GM18873 (cell line): Measurements from ENCODE around the gene GVQW3.

ENCODE experiments used
- ATAC-seq: cut with Tn5 transposase; IDR thresholded peaks from one replicate; pipeline ENCODE4 v1.9.1; 2021; ENCODE audit warnings: mild to moderate bottlenecking, moderate library complexity, moderate number of reproducible peaks; ENCODE audit not compliant: unreplicated experiment, low FRiP score

Gene GVQW3

DNA sequence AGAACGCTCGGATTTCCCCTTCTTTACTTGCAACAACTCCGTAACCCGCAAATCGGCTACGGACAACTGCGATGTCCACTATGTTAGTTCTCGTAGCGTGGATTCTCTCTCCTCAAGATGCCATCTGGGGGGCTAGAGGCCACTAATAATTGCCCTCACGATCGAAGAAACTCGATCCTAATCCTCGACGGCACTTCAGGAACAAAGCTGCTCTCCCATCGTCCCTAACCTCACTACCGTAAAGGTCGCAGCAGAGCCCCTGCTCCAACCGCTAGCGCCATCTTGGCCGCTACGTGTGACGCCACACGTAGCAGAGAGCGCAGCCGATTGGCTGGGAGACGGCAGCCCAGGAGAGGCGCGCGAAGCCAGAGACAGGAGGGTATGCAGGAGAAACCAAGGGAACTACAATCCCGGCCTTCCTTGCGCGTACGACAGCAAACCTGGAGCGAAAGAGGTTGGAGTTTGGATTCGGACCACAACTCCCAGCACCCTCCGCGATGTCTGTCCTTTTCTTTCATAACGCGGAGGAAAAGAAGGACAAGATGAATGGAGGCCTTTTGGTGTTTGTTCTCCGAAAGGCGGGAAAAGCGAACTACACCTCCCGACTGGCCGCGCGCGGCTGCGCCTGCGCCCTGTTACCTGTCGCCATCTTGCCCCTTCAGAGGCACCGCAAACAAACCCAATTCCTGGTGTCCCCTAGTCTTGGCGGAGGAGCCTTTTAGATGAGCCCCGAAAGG is 63.4 kb downstream of the GVQW3 start, which contains the start of gene EMSY:
Gene EMSY (plus strand): TSS at position 635 of the 737 bp plus-strand sequence. CDS start 1,921 bp downstream, outside the sequence.
- ATAC-seq, result peak; percentile 89

DNA sequence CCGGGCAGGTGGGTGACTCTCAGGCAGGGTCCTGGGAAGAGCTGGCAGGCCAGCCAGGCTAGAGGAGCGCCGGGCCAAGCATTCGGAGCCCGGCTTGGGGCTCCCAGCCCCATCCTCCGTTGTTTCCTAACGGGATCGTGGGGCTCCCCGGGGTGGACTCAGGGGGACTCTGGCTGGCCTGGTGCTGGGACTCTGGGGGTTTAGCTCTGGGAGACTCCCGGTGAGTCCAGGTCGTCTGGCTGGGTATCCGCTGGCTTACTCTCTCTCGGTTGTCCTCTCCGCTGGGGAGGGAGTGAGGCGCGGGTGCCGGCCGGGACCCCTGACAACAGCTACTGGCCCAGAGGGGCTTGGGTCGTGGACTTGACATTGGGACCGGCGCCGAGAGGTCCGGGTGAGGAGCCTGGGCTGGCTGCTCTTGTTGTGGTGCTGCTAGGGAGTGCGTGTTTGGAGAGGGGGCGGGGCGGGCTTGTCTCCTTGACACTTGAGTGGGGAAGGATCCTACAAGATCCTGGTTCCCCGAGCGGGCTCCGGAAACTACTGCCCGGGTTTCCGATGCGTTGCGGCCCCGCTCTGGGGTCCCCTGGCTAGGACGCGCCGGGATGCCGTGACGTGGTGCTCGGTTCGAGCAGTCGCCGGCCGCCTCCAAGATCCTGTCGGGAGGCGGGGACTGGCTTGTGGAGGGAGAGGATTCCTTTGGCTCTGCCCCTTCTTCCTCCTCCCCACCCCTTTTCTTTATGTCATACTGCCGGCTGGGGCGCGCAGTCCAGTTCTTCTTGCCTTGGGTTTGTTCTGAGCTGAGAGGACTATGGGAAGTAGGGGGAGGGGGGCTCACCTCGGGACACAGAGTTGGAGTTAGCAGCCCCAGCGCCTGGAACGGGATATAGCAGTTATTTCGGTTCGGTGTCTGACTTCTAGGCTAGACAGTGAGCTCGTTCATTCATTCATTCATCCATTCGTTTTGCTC is 64.3 kb downstream of the GVQW3 start:
- peak; percentile 9 for ATAC-seq

DNA sequence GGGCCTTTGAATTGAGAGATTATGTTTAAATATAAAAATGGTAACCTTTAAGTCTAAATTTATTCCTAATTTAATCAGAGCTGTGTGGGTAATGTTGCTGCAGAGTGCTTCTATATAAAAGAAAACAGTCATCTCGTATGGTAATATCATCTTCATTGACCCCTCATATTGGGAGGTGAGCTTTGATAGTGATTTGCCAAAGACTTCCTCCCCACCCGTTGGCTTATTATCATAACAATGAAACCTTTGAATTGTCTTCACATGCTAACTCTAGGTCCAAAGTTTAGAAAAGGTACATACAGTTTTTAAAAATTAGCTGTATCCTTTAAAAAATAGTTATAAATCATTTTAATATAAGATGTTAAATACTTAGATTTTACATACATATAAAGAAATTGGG is 67.4 kb downstream of the GVQW3 start:
- no peak for ATAC-seq

DNA sequence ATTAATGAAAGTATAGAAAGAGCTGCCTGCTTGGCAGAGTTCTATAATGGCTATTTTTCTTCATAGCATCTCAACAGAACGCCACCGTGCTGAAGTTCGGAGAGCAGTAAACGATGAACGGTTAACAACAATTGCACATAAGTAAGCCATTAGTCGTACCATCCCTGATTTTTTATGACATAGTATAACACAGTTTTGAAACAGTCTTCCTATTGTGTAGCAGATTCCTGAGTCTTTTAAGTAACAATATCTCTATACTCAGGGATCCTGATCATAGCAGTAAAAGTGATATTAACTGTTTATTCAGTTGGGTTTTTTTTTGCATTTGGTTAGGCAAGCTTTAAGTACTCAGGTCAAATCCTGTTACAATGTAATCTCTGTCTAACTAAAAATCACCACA is 72.1 kb downstream of the GVQW3 start:
- no peak for ATAC-seq

DNA sequence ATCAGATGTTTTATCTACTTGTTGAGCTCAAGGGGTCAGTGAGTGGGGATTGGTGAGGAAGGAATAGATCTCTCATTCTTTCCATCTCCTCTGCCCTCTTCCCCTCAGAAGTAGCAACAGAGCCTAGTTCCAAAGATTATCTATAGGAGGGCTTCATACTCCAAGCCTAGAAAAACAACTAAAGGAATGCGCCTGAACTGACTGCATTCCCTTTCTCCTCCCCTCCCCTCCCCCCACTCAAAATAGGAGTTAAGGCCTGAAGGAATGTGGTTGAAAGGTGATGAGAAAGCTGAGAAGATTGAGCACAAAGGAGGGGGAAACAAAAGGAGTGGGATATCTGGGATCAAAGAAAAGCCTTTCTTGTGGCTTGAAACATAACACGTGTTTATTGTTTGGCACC is 74.2 kb downstream of the GVQW3 start:
- no peak for ATAC-seq

DNA sequence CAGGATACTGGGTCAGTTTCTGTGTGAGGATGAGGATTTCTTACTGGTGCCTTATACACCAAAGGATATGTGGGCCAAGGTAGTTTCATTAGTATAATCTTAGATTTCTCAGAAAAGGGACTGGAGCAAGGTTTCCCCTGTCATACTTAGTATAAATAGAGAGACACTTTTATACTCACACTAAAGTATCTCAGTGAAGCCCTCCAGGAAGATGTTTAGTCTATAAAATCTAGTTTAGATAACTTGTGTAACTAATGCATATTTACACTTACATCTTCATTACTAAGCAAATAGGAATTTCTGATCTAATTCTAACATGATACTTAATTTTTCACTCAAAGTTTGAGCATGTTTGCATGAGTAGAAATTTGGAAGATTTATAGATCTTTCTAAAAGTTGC is 74.8 kb downstream of the GVQW3 start:
- ATAC-seq, result no peak

DNA sequence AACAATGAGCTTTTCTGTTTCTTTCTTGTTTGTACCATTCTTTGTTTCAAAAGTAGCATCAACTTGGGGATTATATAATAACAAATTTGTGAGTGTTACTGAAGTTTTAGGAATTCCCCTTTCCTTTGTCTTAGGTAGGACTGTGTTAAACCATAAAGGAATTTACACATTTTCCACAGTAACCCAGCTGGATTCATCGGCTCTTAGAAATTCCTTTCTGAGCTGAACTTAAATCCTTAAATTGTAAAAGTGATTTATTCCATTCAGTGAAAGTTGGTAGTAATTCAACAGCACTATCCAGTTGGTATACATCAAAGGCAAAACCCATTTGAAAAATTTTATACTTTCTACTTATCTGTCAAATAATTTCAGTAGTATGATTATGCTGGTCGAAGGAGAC is 75.4 kb downstream of the GVQW3 start:
- ATAC-seq, result no peak
